ENCODE results near the gene SPINK2. TPM values are rescaled to one million over a fixed set of nuclear protein-coding genes. Genes with fewer than 3 reads are reported as not detected.

The SPINK2 gene, protein sequence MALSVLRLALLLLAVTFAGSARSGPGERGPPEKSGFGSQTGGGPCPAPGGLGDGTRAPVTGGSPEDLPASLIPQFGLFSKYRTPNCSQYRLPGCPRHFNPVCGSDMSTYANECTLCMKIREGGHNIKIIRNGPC
- polyA plus RNA-seq (ENCODE audit: insufficient read length in 4 of 4), result not detected

DNA sequence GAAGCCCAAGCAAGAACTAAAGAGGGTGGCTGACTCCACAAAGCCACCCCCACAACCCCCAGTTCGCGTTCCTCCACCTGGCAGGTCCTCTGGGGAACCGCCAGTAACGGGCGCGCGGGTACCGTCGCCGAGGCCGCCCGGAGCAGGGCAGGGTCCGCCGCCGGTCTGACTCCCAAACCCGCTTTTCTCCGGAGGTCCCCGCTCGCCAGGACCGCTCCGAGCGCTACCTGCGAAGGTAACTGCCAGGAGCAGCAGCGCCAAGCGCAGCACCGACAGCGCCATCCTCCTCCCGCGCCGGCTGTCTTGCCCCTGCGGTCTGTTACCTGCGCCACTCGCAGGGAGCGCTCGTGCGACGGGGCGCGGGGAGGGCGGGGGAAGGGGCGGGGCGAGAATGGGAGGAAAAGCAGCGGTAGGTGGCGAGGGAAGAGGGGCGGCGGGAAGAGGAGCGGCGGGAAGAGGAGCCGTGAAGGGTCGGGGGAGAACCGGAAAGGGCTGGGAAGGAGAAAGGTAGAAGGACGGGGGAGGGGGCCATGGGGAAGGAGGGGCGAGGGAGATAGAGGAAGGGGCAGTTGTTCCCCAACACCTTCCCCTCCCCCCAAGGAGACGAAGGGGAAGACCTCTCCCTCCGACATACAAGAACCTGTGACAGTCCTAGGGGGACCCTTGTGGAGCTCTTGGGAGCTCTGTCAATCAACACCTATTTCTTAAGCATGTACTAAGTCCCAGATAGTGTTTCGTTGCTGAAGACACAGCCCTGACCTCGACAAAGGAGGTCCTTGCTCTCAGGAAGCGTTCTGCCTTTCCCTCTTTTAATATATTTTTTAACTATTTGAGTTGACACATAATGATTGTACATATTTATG is at the start of gene SPINK2:
Gene SPINK2 (minus strand): TSS at position 321 of the 863 bp plus-strand sequence. CDS start 39 bp downstream, at position 282.
- no peak for DNase-seq (ENCODE audit: low read depth in 4 of 4, low spot score in 3 of 4)

DNA sequence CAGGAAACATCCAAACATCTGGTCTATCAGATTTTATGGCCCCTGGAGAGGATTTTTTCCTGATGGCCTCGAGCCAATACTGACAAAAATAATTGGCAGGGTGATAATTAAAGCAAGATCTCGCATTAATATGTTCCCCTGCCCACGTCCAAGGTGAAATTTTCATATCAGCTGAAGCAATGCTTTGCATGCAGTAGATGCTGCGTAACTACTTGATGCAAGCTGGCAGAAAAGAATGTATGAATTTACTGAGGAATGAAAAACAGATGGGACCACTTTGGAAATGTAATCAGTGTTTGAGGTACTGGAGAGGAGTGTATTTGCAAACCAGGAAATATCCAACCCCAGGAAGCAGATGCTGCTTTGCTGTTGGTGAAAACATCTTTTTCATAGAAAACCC is 49.4 kb upstream of the SPINK2 start:
- DNase-seq (ENCODE audit: low read depth in 4 of 4, low spot score in 3 of 4), result no peak

DNA sequence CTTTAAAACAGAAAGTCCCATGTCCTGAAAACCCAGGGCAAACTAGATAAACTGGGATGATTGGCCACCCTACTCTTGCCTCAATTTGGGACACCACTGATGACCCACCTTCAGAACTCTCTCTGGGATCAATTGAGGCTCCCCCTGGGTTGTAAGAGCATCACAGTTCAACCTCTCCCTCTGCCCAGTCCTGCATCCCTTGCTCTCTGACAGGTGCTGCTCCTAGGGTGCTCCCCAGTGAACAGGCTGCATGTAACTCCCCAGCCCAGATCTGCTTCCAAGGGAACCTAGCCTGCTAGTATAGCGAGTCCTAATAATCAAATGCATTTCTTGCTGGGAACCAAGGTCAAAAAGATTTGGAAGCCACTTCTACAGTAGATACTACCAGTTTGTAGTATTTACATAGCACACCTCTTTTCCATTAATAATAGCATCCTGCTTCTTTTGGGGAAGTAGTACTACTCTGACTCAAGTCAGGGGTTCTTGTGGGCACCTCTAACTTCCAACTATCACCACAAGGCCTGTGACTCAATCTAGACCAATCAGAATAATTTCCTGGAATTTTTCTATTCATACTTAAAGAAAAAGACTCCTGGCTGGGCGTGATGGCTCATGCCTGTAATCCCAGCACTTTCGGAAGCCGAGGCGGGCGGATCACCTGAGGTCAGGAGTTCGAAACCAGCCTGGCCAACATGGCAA is 42.1 kb upstream of the SPINK2 start:
- no peak for DNase-seq (ENCODE audit: low read depth in 4 of 4, low spot score in 3 of 4)

DNA sequence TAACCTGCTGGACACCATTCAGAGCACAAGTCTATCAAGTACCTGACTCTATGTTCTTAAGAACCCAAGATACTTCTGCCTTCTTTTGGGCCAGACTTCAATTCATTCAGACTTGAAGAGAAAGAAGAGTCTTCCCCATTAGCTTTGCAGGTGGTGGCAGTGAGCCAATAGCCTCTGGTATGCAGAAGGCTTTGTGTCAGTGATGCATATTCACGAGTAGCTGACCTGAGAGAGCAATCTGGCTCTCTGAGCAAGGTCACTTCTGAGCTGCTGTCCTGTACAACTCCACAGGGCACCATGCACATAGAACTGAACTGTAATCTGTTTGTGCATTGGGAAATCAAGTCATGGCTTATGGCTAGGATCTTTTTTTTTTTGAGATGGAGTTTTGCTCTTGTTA is 39.9 kb upstream of the SPINK2 start:
- DNase-seq (ENCODE audit: low read depth in 4 of 4, low spot score in 3 of 4), result no peak

DNA sequence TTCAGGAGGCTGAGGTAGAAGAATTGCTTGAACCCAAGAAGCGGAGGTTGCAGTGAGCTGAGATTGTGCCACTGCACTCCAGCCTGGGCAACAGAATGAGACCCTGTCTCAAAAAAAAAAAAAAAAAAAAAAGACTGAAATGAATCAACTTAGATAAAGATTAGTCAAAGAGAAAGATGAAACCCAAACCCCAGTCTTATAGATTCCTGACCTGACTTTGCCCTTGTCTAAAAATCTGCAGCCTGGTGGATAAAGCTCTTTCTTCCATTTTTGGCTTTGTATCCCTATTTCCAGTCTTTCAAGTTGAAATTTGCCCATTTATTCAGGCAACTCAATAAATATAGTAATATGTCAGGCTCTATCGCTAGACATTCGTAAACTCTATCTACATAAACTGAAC is 39.3 kb upstream of the SPINK2 start:
- no peak for DNase-seq (ENCODE audit: low read depth in 4 of 4, low spot score in 3 of 4)

DNA sequence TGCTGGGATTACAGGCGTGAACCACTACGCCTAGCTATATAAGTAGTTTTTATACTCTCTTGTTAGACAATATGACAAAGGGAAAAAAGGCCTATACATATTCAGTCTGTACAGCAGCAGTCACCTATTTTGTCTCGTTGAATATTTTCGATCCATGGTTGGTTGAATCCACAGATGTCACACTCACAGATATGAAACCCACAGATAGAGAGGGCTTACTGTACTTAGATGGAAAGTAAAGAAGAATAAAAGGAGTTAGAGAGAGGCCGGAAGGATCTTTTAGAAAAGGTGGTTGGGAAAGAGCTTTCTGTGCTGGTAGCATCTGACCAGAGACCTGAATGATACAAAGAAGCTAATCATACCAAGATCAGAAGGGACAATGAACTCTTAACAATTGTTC is 38.3 kb upstream of the SPINK2 start:
- DNase-seq (ENCODE audit: low read depth in 4 of 4, low spot score in 3 of 4), result no peak

DNA sequence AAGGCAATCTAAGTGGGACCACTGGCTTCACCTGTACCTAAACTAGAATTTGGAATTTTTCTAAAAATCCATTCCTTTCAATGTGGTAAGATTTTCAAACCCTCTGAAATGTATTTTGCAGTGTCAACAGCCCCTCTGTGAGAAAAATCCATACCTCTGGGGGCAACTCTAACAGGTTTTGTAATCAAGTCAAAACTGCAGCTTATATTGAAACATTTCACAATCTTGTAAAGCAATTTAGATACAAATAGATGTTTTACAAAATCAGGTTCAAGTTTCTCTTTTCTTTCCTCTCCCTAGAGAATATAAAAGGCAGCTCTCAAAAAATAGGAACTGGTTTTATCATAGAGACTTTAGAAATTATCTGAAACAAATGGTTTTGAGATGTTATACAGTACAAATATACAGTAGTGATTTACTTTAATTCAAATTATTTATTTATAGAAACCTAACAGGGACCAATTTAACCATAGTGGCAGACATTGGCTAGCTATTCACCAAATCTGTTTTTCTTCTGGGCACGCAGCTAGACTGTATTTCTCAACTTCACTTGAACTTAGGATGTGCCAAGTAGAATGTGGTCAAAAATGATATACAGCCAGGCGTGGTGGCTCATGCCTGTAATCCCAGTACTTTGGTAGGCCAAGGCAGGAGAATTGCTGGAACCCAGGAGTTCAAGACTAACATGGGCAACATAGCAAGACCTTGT is 36.3 kb upstream of the SPINK2 start:
- no peak for DNase-seq (ENCODE audit: low read depth in 4 of 4, low spot score in 3 of 4)

DNA sequence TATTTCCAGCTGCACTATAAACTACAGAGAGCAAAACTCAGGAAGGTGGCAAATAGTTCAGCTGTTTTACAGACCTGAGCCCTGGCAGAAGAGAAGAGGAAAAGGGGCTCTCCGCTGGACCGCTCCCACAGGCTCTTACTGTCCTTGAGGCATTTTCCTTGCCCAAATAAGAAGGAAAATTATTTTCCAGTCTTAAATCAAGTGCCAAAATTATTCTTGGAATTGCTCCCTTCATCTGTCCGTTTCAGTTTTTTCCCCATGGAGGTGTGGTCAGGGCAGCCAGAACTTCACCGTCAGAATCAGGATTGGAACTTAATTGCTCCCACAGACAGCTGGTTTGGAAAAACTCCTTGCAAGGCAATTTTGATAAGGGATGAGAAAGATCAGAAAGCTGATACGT is 35.2 kb upstream of the SPINK2 start:
- no peak for DNase-seq (ENCODE audit: low read depth in 4 of 4, low spot score in 3 of 4)

DNA sequence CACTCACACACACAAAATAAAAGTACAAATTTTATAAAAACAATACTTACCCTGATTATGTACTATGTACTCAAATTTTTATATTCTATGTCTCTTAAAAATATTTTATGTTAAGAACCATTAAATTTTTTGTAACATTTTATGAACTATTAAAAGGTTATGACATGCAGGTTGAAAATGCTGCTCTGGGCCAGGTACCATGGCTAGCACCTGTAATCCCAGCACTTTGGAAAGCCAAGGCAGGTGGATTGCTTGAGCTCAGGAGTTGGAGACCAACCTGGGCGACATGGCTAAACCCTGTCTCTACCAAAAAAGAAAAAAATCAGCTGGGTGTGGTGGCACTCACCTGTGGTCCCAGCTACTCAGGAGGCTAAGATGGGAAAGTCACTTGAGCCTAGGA is 29.4 kb upstream of the SPINK2 start:
- DNase-seq (ENCODE audit: low read depth in 4 of 4, low spot score in 3 of 4), result no peak

DNA sequence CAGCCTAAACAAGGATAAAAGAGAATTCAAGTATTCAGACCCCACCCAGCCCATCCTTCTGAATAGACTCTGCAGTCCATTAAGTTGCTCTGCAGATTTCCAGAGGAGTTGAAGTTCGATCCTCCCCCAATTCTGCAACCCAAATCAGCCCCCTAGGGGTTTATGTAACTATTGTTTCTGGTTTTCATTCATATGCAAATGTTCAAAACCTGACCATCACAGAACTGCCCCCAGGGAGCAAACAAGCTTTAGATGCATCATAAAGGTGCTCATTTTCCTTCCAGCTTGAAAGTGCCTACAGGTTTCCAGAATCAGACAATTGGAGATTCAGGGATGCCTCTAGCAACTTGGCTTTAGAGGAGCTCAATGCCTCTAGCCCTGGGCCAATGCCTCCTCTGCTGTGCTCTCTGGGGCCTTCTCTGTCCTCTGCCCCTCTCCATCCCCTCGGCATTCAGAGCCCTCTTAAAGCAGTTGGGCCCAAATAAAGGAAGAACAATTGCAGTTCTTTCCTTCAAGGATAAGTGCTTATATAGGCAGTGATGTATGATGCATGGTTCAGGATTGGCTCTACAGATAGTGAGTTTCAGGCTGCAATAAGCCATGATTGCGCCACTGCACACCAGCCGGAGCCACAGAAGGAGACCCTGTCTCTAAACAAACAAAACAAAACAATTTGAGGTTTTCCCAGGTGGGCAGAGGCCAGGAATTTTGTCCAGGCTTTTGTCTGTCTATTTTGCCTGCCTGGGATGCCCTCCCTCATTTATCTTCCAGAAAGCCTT is 23.5 kb upstream of the SPINK2 start:
- DNase-seq (ENCODE audit: low read depth in 4 of 4, low spot score in 3 of 4), result no peak

DNA sequence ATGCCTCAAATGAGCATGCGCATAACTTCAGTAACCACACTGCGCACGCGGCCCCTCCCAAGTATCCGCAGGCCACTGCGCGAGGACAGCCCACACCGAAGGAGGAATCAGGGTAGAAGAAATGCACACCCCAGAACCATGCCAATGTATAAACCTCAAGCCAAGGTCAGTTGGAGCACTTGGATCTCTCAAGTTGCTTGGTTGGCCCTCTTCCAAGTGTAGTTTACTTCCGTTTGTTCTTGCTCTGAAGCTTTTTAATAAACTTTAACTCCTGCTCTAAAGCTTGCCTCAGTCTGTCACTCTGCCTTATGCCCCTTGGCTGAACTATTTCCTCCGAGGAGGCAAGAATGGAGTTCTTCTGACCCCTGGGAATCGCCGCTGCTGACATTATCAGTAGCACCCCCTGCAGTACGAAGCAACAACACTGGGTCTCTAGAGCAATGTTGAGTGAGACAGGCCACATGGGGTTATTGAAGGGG is 22.0 kb upstream of the SPINK2 start:
- no peak for DNase-seq (ENCODE audit: low read depth in 4 of 4, low spot score in 3 of 4)

DNA sequence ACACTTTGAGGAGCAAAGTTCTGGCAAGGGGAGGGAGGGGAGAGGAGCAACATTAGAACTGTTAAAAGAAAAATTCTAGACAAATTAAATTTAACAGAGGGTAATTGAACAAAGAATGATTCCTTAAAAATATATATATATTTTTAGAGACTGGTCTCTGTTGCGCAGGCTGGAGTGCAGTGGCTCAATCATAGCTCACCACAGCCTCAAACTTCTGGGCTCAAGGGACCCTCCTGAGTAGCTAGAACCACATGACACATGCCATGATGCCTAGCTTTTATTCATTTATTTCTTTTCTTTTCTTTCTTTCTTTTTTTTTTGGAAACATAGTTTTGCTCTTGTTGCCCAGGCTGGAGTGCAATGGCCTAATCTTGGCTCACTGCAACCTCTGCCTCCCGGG is 19.1 kb upstream of the SPINK2 start:
- no peak for DNase-seq (ENCODE audit: low read depth in 4 of 4, low spot score in 3 of 4)

DNA sequence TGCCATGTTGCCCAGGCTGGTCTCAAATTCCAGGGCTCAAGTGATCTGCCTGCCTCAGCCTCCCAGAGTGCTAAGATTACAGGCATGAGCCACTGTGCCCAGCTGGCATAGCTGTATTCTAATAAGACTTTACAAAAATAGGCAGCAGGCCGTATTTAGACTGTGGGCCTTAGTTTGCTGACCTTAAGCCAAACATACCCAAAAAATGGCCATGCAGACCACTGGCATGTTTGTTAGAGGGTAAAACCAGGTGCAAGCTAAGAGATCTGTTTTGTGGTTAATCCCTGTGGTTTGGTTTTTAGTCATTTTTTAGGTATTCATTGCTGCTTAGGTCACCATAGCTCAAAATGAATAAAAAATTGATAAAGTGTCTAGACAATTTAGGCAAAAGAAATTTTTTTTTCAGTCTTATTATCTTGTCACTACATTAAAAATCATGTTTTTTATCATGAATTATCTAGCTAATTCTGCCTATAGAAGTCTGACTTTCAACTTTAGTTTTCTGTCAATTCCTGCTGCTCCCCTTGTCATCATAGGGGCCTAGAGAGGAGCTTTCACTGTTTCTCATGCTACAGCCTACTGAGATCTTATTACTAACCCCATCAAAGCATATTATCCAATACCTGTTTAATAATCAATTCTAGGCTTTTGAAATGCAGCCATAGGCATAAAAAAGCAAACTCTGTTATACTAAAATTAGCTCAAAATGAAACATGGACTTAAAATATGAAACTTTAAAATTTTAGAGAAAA is 7.5 kb upstream of the SPINK2 start:
- no peak for DNase-seq (ENCODE audit: low read depth in 4 of 4, low spot score in 3 of 4)

DNA sequence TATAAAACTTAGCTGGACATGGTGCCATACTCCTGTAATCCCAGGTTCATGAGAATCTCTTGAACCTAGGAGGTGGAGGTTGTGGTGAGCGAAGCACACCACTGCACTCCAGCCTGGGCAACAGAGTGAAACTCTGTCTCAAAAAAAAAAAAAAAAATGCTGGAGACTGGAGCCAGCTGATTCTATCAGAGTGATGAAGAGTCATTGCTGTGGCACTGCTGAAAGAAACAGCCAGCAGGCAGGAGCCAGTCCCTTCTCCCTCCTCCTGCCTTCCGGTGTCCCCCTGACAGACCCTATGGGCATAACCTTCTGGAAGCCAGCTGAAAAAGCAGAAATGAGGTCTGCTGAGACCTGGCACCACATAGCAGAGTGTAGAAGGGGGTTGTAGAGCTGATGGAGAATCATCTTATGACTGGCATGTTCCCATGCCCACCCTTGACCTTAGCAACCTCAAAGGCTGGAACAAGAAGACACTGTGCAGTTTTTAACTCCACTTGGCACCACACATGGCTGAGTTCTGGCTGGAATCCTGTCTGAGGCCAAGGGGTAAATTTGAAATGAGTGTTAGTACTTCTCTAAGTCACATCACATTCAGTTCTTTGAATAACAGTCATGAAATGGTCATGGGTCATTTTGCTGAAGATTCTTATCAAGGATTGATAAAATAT is 2.6 kb upstream of the SPINK2 start:
- no peak for DNase-seq (ENCODE audit: low read depth in 4 of 4, low spot score in 3 of 4)

DNA sequence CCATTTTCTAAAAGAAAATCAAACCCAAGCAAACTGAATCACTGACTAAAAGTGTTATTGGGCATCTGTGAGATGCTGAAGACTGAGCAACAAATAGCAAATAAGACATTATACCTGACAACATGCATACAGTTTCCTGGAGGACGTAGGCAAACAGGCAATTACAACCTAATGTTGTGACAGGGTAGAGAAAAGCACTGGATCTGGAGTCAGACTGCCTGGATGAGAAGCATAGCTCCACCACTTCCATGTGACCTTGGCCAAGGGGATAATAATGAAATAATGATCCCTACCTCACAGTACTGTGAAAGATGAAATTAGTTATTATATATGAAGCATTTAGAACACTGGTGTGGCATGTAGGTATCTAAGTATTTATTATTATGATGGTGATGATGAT is 2.7 kb downstream of the SPINK2 start:
- DNase-seq (ENCODE audit: low read depth in 4 of 4, low spot score in 3 of 4), result no peak

DNA sequence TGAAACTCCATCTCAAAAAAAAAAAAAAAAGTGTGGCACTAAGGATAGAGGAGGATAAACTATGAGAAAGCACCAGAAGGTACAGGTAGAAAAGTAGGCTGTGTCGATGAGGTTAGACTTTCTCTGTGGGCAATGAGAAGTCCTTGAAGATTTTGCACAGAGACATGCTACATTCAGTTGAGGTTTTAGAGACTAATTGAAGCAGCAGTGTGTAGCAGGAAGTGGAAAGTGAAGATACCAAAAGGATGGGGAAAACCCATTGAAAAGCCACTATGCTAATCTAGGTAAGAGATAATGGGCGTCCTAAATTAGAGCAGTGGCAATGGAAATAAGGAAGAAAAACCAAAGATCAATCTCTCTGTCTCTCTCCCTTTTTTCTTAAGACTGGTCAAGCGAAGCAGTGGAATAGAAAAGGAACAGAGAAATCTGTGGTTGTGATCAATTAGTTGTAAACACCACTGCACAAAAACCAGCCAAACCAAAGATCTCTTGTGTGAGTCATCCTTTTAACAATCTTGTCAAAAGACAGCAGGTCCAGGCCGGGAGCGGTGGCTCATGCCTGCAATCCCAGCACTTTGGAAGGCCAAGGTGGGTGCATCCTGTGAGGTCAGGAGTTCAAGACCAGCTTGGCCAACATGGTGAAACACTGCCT is 3.5 kb downstream of the SPINK2 start:
- no peak for DNase-seq (ENCODE audit: low read depth in 4 of 4, low spot score in 3 of 4)

DNA sequence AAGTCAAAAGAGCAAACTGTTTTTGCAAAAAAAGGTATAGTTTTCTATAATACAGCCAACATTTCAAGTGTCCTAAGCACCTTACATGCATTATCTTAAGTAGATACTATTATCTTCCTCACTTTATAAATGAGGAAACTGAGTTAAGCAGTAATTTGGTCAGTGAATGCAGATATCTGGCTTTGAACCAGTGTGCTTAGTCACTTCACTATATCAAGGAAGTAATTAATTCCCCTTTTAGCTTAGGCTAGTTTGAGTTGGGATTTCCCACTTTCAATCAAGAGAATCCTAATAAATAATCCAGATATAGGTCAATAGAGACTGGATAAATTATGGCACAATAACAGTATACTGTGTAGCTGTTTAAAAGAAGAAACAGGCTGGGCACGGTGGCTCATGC is 14.8 kb downstream of the SPINK2 start:
- DNase-seq (ENCODE audit: low read depth in 4 of 4, low spot score in 3 of 4), result no peak

DNA sequence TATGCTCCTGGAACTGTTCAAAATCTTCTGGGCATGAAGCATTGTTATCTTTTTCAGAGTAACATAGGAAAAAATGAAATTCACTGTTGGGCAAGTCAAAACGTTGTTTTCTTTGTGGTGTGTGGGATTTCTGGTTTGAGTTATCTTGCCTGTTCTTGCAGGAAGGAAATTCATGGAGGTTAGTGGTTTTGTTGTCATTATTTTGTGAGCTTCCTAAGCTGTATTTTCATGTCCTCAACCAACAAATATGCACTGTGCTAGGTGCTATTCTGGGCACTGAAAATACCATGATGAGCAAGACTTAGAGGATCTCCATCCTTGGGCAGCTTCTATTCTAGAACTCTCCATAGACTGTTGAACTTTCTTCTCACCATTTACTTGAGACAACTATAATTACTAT is 16.9 kb downstream of the SPINK2 start:
- no peak for DNase-seq (ENCODE audit: low read depth in 4 of 4, low spot score in 3 of 4)

Data from left renal pelvis (tissue), 4 donors.